Renal pelvis (tissue), 12 donors: Measurements from ENCODE around the gene THBS4. TPM values are rescaled to one million over a fixed set of nuclear protein-coding genes. Genes with fewer than 3 reads are reported as not detected.

Experiments used
- DNase-seq: peaks from one replicate; pipeline ENCODE4 v3.0.0-alpha.2; 2013
- long read RNA-seq, 16 experiments: transcript quantifications; one replicate each; lab custom pipeline, GENCODE V29; 2026
- polyA plus RNA-seq, 3 donors: library from polyadenylated mRNA; unstranded; fragments of 120-200 nt; gene quantifications; one replicate each; pipeline ENCODE4 v1.2.1, GENCODE V29; 2013; ENCODE audit not compliant: insufficient read length in 3 of 3

Gene THBS4
- polyA plus RNA-seq: 10 to 100 TPM; 16.3 to 20.0 (median 19.8) TPM
- long read RNA-seq, donor 1, partial matches to known transcripts: 0 of 2 reads
- long read RNA-seq, donor 1, other reads (novel, unspliced or antisense): 0 of 2 reads
- long read RNA-seq, donor 2, partial matches to known transcripts: 0 of 3 reads
- long read RNA-seq, donor 2, other reads (novel, unspliced or antisense): 0 of 3 reads
- long read RNA-seq, donor 3: 0 reads
- long read RNA-seq, donor 4, partial matches to known transcripts: 0 of 2 reads
- long read RNA-seq, donor 4, other reads (novel, unspliced or antisense): 0 of 2 reads
- long read RNA-seq, donor 5, partial matches to known transcripts: 0 of 2 reads
- long read RNA-seq, donor 5, other reads (novel, unspliced or antisense): 0 of 2 reads
- long read RNA-seq, donor 6, partial matches to known transcripts: 13 of 30 reads
- long read RNA-seq, donor 6, other reads (novel, unspliced or antisense): 16 of 30 reads
- long read RNA-seq, donor 7, partial matches to known transcripts: 0 of 2 reads
- long read RNA-seq, donor 7, other reads (novel, unspliced or antisense): 0 of 2 reads
- long read RNA-seq, donor 8: 0 reads
- long read RNA-seq, donor 9: 0 reads
- long read RNA-seq, donor 10: 0 reads
- long read RNA-seq, donor 11, partial matches to known transcripts: 0 of 1 reads
- long read RNA-seq, donor 11, other reads (novel, unspliced or antisense): 0 of 1 reads
- long read RNA-seq, donor 12, partial matches to known transcripts: 0 of 3 reads
- long read RNA-seq, donor 12, other reads (novel, unspliced or antisense): 0 of 3 reads
- long read RNA-seq, donor 13: 0 reads
- long read RNA-seq, donor 14, partial matches to known transcripts: 0 of 4 reads
- long read RNA-seq, donor 14, other reads (novel, unspliced or antisense): 0 of 4 reads
- long read RNA-seq, donor 15, partial matches to known transcripts: 16 of 23 reads
- long read RNA-seq, donor 15, other reads (novel, unspliced or antisense): 7 of 23 reads
- long read RNA-seq, donor 16: 0 reads

- peak; percentile 30 for DNase-seq
These were observed at the start of gene THBS4 for GRCh38 chr5:80034962-80035821. TSS of gene THBS4 (plus strand) at chr5:80035348. CDS start at chr5:80035538, 190 bp downstream.

GRCh38 chr5:79986260-79986659, 48.9 kb upstream of the THBS4 start:
- no peak for DNase-seq

GRCh38 chr5:79990205-79990597, 44.9 kb upstream of the THBS4 start:
- DNase-seq: peak; percentile 0

- peak; percentile 90 for DNase-seq
These were observed 44.3 kb upstream of the THBS4 start, which contains the start of gene MTX3 for GRCh38 chr5:79990598-79991507. TSS of gene MTX3 (minus strand) at chr5:79991262. CDS start at chr5:79991238, 24 bp downstream.

GRCh38 chr5:79992891-79993657, 42.1 kb upstream of the THBS4 start:
- no peak for DNase-seq

GRCh38 chr5:79999722-80000121, 35.4 kb upstream of the THBS4 start:
- no peak for DNase-seq

- no peak for DNase-seq
These were observed 32.5 kb upstream of the THBS4 start for GRCh38 chr5:80002677-80003076.

GRCh38 chr5:80008995-80009765, 26.0 kb upstream of the THBS4 start:
- no peak for DNase-seq

GRCh38 chr5:80010754-80011392, 24.3 kb upstream of the THBS4 start:
- no peak for DNase-seq

GRCh38 chr5:80025069-80025468, 10.1 kb upstream of the THBS4 start:
- DNase-seq: no peak

- DNase-seq: no peak
These were observed 8.3 kb upstream of the THBS4 start for GRCh38 chr5:80026841-80027240.

- DNase-seq: no peak
These were observed 4.0 kb upstream of the THBS4 start for GRCh38 chr5:80031109-80031508.

GRCh38 chr5:80033513-80033912, 1.6 kb upstream of the THBS4 start:
- DNase-seq: no peak

- no peak for DNase-seq
These were observed 589 bp upstream of the THBS4 start for GRCh38 chr5:80034559-80034958.

- no peak for DNase-seq
These were observed 691 bp downstream of the THBS4 start for GRCh38 chr5:80035839-80036238.

GRCh38 chr5:80036615-80037014, 1.5 kb downstream of the THBS4 start:
- peak; percentile 42 for DNase-seq

- no peak for DNase-seq
These were observed 2.2 kb downstream of the THBS4 start for GRCh38 chr5:80037366-80037765.

- DNase-seq: no peak
These were observed 4.5 kb downstream of the THBS4 start for GRCh38 chr5:80039650-80040049.
